Prostate gland (tissue), 2 donors: ENCODE measurements around the gene MEMO1.

Experiments
- CTCF ChIP-seq, 4 experiments: fragments of 200-600 bp in 2 of 4; fragments of 450-650 bp in 2 of 4; sonication (generic) in 2 of 4; IDR thresholded peaks; 1 replicate in 3 of 4; 2 replicates in 1 of 4; pipeline ENCODE4 v1.5.1; 2016 to 2019; ENCODE audit warnings: antibody characterized with exemption in 4 of 4, mild to moderate bottlenecking in 2 of 4, moderate library complexity in 2 of 4
- POLR2A ChIP-seq: fragments of 450-650 bp; IDR thresholded peaks from one replicate; pipeline ENCODE4 v1.6.1; 2016; ENCODE audit warnings: antibody characterized with exemption, mild to moderate bottlenecking
- POLR2AphosphoS5 ChIP-seq: sonication (generic); formaldehyde crosslinking; IDR thresholded peaks from one replicate; pipeline ENCODE4 v1.6.1; 2017; ENCODE audit warnings: antibody characterized with exemption

- TF ChIP-seq CTCF (IDR thresholded peaks at IDR 0.05): no peak
- TF ChIP-seq POLR2AphosphoS5: no peak
- no peak for TF ChIP-seq POLR2A
Measured at GRCh38 chr2:31992025-31992579, 18.7 kb downstream of the MEMO1 start.
